ENCODE data around the gene GPC5.

GRCh38 chr13:91622778-91623550 lies 224.5 kb downstream of the GPC5 start:
- TF ChIP-seq CHD7 (IDR thresholded peaks at IDR 0.05; ENCODE audit: insufficient replicate concordance, low read length) (no peak), RXRA (IDR thresholded peaks at IDR 0.05; ENCODE audit: insufficient read depth, low read depth, low read length) (no peak), CTCF (IDR thresholded peaks at IDR 0.05; ENCODE audit: control extremely low read depth in 1 of 3, insufficient read depth in 1 of 3, low read depth in 1 of 3, low read length in 3 of 3) (no peak), CEBPB (IDR thresholded peaks at IDR 0.05; ENCODE audit: low read depth, low read length) (no peak), TCF12 (IDR thresholded peaks at IDR 0.05; ENCODE audit: low read depth, low read length) (no peak), E2F6 (IDR thresholded peaks at IDR 0.05) (no peak), TAF1 (IDR thresholded peaks at IDR 0.05; ENCODE audit: low read depth, low read length) (no peak), CTBP2 (IDR thresholded peaks at IDR 0.05; ENCODE audit: borderline replicate concordance, insufficient read depth, insufficient read length, low read length) (no peak), BACH1 (IDR thresholded peaks at IDR 0.05; ENCODE audit: low read length) (no peak), EZH2 (IDR thresholded peaks at IDR 0.05; ENCODE audit: low read depth, low read length, severe bottlenecking) (no peak), SIN3A (conservative IDR thresholded peaks at IDR 0.05 in 1 of 2, IDR thresholded peaks at IDR 0.05 in 1 of 2; ENCODE audit: low read depth in 1 of 2, low read length in 2 of 2) (no peak), POLR2A (IDR thresholded peaks at IDR 0.05; ENCODE audit: control extremely low read depth in 1 of 2, low read depth in 2 of 2, low read length in 2 of 2) (no peak)

All from H1 (cell line).